ENCODE results near the gene KIF2C. TPM values are rescaled to one million over a fixed set of nuclear protein-coding genes. Genes with fewer than 3 reads are reported as not detected.

Gene KIF2C
- total RNA-seq, 1 donor from 2014 or later = 3.2 TPM

GRCh38 chr1:44718091-44718490 lies 21.5 kb upstream of the KIF2C start:
- no peaks in the 10 kb centered on the region for H3K36me3 ChIP-seq (ENCODE audit: insufficient read depth, low read length)
- no peak overlapping the region for H3K27ac Mint-ChIP-seq (ENCODE audit: unreplicated experiment)
- TF ChIP-seq EZH2 (IDR thresholded peaks at IDR 0.05; ENCODE audit: insufficient read depth, low read length) (no peak), CTCF (IDR thresholded peaks at IDR 0.05; ENCODE audit: insufficient read depth, low read depth, low read length) (no peak)
- no peaks in the 10 kb centered on the region for H3K27me3 Mint-ChIP-seq (ENCODE audit: low read depth, unreplicated experiment)
- H3K4me1 Mint-ChIP-seq (ENCODE audit: low read depth, unreplicated experiment) = peaks cover 2% of the 10 kb centered on the region
- FAIRE-seq (no peak), DNase-seq (ENCODE audit: low read depth) (no peak)
- no peaks in the 10 kb centered on the region for H3K79me2 ChIP-seq (ENCODE audit: insufficient read depth, low read length)
- no peak overlapping the region for H3K27ac ChIP-seq (ENCODE audit: low read depth, low read length)
- H3K4me3 Mint-ChIP-seq (ENCODE audit: unreplicated experiment) = no peak overlapping the region
- no peak overlapping the region for H3K4me3 ChIP-seq (ENCODE audit: insufficient read depth, low read depth, low read length)
- H4K20me1 ChIP-seq (ENCODE audit: insufficient read depth, low read length) = no peaks in the 10 kb centered on the region
- H3K9me3 Mint-ChIP-seq (ENCODE audit: unreplicated experiment) = no peaks in the 10 kb centered on the region
- peaks cover 3% of the 10 kb centered on the region for H3K4me1 ChIP-seq (ENCODE audit: insufficient read depth, low read length)
- H3K4me2 ChIP-seq (ENCODE audit: low read length) = no peak overlapping the region
- H3K9me3 ChIP-seq (ENCODE audit: insufficient read depth, low read depth, low read length) = no peaks in the 10 kb centered on the region
- peaks cover 4% of the 10 kb centered on the region for H3K27me3 ChIP-seq (ENCODE audit: insufficient read depth, low read length)
- H3K36me3 Mint-ChIP-seq (ENCODE audit: low read depth, unreplicated experiment) = no peaks in the 10 kb centered on the region
- no peak overlapping the region for H2AFZ ChIP-seq (ENCODE audit: low read depth, low read length)
- no peak overlapping the region for H3K9ac ChIP-seq (ENCODE audit: low read length)

DNA sequence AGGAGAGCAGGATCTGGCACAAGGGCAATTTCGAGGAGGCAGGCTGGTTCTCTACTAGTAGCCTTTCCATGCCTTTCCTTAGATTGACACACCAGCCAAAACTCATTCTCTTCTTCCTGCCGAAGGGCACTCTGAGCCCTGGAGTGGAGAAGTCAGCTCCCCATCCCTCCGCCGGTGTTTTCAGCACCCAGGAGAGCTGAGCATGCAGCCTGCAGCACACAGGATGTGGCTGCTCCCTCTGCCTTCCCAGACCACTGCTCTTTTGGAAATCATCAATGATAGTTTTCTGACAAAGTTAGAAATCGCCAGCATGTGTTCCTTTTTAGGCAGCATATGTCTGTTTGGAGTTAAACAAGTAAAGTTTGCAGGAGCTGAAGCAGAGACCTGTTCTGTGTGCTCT lies 20.3 kb upstream of the KIF2C start:
- no peak for TF ChIP-seq EZH2 (IDR thresholded peaks at IDR 0.05; ENCODE audit: insufficient read depth, low read length)
- no peak for TF ChIP-seq CTCF (IDR thresholded peaks at IDR 0.05; ENCODE audit: insufficient read depth, low read depth, low read length)
- Histone ChIP-seq H3K4me2 (ENCODE audit: low read length) (no peak overlapping the region), H3K9ac (ENCODE audit: low read length) (no peak overlapping the region), H3K79me2 (ENCODE audit: insufficient read depth, low read length) (no peaks in the 10 kb centered on the region), H3K36me3 (ENCODE audit: insufficient read depth, low read length) (no peaks in the 10 kb centered on the region), H2AFZ (ENCODE audit: low read depth, low read length) (no peak overlapping the region), H4K20me1 (ENCODE audit: insufficient read depth, low read length) (no peaks in the 10 kb centered on the region), H3K27ac (ENCODE audit: low read depth, low read length) (no peak overlapping the region), H3K27me3 (ENCODE audit: insufficient read depth, low read length) (peaks cover 4% of the 10 kb centered on the region), H3K9me3 (ENCODE audit: insufficient read depth, low read depth, low read length) (no peaks in the 10 kb centered on the region), H3K4me1 (ENCODE audit: insufficient read depth, low read length) (peaks cover 3% of the 10 kb centered on the region), H3K4me3 (ENCODE audit: insufficient read depth, low read depth, low read length) (no peak overlapping the region)
- no peak for FAIRE-seq
- H3K4me1 Mint-ChIP-seq (ENCODE audit: low read depth, unreplicated experiment) = peaks cover 2% of the 10 kb centered on the region
- no peaks in the 10 kb centered on the region for H3K27me3 Mint-ChIP-seq (ENCODE audit: low read depth, unreplicated experiment)
- H3K9me3 Mint-ChIP-seq (ENCODE audit: unreplicated experiment) = no peaks in the 10 kb centered on the region
- H3K27ac Mint-ChIP-seq (ENCODE audit: unreplicated experiment) = no peak overlapping the region
- DNase-seq (ENCODE audit: low read depth) = no peak
- no peaks in the 10 kb centered on the region for H3K36me3 Mint-ChIP-seq (ENCODE audit: low read depth, unreplicated experiment)
- H3K4me3 Mint-ChIP-seq (ENCODE audit: unreplicated experiment) = no peak overlapping the region

- no peaks in the 10 kb centered on the region for H3K9me3 ChIP-seq (ENCODE audit: insufficient read depth, low read depth, low read length)
- peaks cover 3% of the 10 kb centered on the region for H3K4me1 ChIP-seq (ENCODE audit: insufficient read depth, low read length)
- FAIRE-seq (no peak), DNase-seq (ENCODE audit: low read depth) (no peak)
- H3K4me3 ChIP-seq (ENCODE audit: insufficient read depth, low read depth, low read length) = no peak overlapping the region
- no peaks in the 10 kb centered on the region for H3K36me3 Mint-ChIP-seq (ENCODE audit: low read depth, unreplicated experiment)
- no peaks in the 10 kb centered on the region for H4K20me1 ChIP-seq (ENCODE audit: insufficient read depth, low read length)
- no peak overlapping the region for H3K9ac ChIP-seq (ENCODE audit: low read length)
- H3K27me3 ChIP-seq (ENCODE audit: insufficient read depth, low read length) = peaks cover 4% of the 10 kb centered on the region
- no peak overlapping the region for H3K27ac ChIP-seq (ENCODE audit: low read depth, low read length)
- no peaks in the 10 kb centered on the region for H3K4me1 Mint-ChIP-seq (ENCODE audit: low read depth, unreplicated experiment)
- no peaks in the 10 kb centered on the region for H3K27me3 Mint-ChIP-seq (ENCODE audit: low read depth, unreplicated experiment)
- no peak overlapping the region for H3K27ac Mint-ChIP-seq (ENCODE audit: unreplicated experiment)
- H3K36me3 ChIP-seq (ENCODE audit: insufficient read depth, low read length) = no peaks in the 10 kb centered on the region
- H2AFZ ChIP-seq (ENCODE audit: low read depth, low read length) = no peak overlapping the region
- H3K4me2 ChIP-seq (ENCODE audit: low read length) = no peak overlapping the region
- no peak overlapping the region for H3K4me3 Mint-ChIP-seq (ENCODE audit: unreplicated experiment)
- H3K79me2 ChIP-seq (ENCODE audit: insufficient read depth, low read length) = no peaks in the 10 kb centered on the region
- no peaks in the 10 kb centered on the region for H3K9me3 Mint-ChIP-seq (ENCODE audit: unreplicated experiment)
- TF ChIP-seq EZH2 (IDR thresholded peaks at IDR 0.05; ENCODE audit: insufficient read depth, low read length) (no peak), CTCF (IDR thresholded peaks at IDR 0.05; ENCODE audit: insufficient read depth, low read depth, low read length) (no peak)
Measured at GRCh38 chr1:44720281-44720680, 19.4 kb upstream of the KIF2C start.

Measured in astrocyte (in vitro differentiated cells and primary cell).